C4-2B (cell line): ENCODE results near the gene SEMA5B.

Experiments used
- CTCF ChIP-seq: fragments of 450-650 bp; conservative IDR thresholded peaks from 2 replicates; pipeline ENCODE4 v1.5.1; 2017; ENCODE audit warnings: mild to moderate bottlenecking
- ZFX ChIP-seq: fragments of 450-650 bp; IDR thresholded peaks from 2 replicates; pipeline ENCODE4 v1.6.1; 2017

- no peak for TF ChIP-seq CTCF
- TF ChIP-seq ZFX: no peak
Observed at GRCh38 chr3:123002100-123002748, 25.3 kb downstream of the SEMA5B start.
